ENCODE results near the gene MED27. TPM values are rescaled to one million over a fixed set of nuclear protein-coding genes. Genes with fewer than 3 reads are reported as not detected.

MED27 gene
- total and polyA plus RNA-seq, 2 of the 13 experiments (the other 11 are each of a cell fraction or from before 2014, with no cell fraction given), result 16.9 to 19.0 TPM

DNA sequence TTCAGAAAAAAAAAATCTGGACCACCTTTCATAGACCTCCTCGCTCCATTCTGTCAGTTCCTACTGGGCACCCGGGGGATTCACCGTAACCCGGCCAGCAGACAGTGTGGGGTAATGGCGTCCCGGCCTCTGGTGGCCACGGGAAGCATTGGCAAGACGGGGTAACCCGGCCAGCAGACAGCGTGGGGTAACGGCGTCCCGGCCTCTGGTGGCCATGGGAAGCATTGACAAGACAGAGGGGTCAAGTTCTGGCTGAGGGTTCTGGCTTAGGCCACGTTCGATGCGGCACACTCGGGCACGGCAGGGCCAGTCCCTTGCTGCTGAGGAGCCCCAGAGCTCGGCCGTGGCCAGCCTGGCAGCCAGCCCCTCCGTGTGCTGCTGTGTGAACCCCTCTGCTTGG is 223.6 kb downstream of the MED27 start:
- ATAC-seq (peak; percentile 100), FAIRE-seq (peak; percentile 66)

More for the DNA sequence above, 223.6 kb downstream of the MED27 start:
- Histone ChIP-seq H3K27ac (ENCODE audit: extremely low read length, insufficient read depth, low read length) (no peak overlapping the region), H3K79me2 (ENCODE audit: insufficient read depth, low read length) (no peaks in the 10 kb centered on the region), H3K27me3 (ENCODE audit: control insufficient read depth in 1 of 2, insufficient read depth in 2 of 2, low read length in 2 of 2) (no peaks in the 10 kb centered on the region; a peak in 1 of 5 replicates), H3K4me2 (ENCODE audit: low read depth, low read length) (no peak overlapping the region), H4K20me1 (ENCODE audit: insufficient read depth, low read length) (no peaks in the 10 kb centered on the region), H3K36me3 (replicated peaks in 1 of 2; ENCODE audit: control insufficient read depth in 1 of 2, insufficient read depth in 2 of 2, low read length in 2 of 2) (peaks cover 1 to 6% of the 10 kb centered on the region in 2 experiments; a peak in 2 of 5 replicates), H3K4me3 (replicated peaks in 1 of 3; ENCODE audit: insufficient read depth in 1 of 3, low read depth in 2 of 3, low read length in 3 of 3) (no peak overlapping the region), H3K4me1 (ENCODE audit: insufficient read depth, low read length) (no peaks in the 10 kb centered on the region), H3K9me3 (ENCODE audit: low read length) (no peaks in the 10 kb centered on the region), H2AFZ (ENCODE audit: low read length) (no peak overlapping the region), H3K9ac (ENCODE audit: insufficient read depth, low read depth, low read length) (no peak overlapping the region)
- no peak for TF ChIP-seq ETV5 (CRISPR knock-in tag; IDR thresholded peaks at IDR 0.05; ENCODE audit: borderline replicate concordance)
- TF ChIP-seq, protein P1, sequence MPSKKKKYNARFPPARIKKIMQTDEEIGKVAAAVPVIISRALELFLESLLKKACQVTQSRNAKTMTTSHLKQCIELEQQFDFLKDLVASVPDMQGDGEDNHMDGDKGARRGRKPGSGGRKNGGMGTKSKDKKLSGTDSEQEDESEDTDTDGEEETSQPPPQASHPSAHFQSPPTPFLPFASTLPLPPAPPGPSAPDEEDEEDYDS (CRISPR knock-in tag; IDR thresholded peaks at IDR 0.05), result no peak
- TF ChIP-seq, protein P2, sequence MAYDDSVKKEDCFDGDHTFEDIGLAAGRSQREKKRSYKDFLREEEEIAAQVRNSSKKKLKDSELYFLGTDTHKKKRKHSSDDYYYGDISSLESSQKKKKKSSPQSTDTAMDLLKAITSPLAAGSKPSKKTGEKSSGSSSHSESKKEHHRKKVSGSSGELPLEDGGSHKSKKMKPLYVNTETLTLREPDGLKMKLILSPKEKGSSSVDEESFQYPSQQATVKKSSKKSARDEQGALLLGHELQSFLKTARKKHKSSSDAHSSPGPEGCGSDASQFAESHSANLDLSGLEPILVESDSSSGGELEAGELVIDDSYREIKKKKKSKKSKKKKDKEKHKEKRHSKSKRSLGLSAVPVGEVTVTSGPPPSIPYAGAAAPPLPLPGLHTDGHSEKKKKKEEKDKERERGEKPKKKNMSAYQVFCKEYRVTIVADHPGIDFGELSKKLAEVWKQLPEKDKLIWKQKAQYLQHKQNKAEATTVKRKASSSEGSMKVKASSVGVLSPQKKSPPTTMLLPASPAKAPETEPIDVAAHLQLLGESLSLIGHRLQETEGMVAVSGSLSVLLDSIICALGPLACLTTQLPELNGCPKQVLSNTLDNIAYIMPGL (CRISPR knock-in tag; IDR thresholded peaks at IDR 0.05; ENCODE audit: borderline replicate concordance in 1 of 2, low read depth in 1 of 2), result peak in 1 of 2 experiments; percentile 41; a peak in 1 of 4 replicates
- peak; percentile 53; the same call in 1 of the 2 replicates for TF ChIP-seq HOXA3 (CRISPR knock-in tag; IDR thresholded peaks at IDR 0.05)
- TF ChIP-seq RAD21 (CRISPR knock-in tag; IDR thresholded peaks at IDR 0.05), result peak; percentile 80
- TF ChIP-seq HNRNPLL (IDR thresholded peaks at IDR 0.05; ENCODE audit: low read depth, low read length, poor library complexity, severe bottlenecking), result peak; percentile 47
- no peak for TF ChIP-seq PITX1 (CRISPR knock-in tag; IDR thresholded peaks at IDR 0.05)
- TF ChIP-seq YY1 (IDR thresholded peaks at IDR 0.05; ENCODE audit: insufficient read depth, insufficient replicate concordance, low read depth, low read length), result peak; percentile 63
- TF ChIP-seq, protein P3, sequence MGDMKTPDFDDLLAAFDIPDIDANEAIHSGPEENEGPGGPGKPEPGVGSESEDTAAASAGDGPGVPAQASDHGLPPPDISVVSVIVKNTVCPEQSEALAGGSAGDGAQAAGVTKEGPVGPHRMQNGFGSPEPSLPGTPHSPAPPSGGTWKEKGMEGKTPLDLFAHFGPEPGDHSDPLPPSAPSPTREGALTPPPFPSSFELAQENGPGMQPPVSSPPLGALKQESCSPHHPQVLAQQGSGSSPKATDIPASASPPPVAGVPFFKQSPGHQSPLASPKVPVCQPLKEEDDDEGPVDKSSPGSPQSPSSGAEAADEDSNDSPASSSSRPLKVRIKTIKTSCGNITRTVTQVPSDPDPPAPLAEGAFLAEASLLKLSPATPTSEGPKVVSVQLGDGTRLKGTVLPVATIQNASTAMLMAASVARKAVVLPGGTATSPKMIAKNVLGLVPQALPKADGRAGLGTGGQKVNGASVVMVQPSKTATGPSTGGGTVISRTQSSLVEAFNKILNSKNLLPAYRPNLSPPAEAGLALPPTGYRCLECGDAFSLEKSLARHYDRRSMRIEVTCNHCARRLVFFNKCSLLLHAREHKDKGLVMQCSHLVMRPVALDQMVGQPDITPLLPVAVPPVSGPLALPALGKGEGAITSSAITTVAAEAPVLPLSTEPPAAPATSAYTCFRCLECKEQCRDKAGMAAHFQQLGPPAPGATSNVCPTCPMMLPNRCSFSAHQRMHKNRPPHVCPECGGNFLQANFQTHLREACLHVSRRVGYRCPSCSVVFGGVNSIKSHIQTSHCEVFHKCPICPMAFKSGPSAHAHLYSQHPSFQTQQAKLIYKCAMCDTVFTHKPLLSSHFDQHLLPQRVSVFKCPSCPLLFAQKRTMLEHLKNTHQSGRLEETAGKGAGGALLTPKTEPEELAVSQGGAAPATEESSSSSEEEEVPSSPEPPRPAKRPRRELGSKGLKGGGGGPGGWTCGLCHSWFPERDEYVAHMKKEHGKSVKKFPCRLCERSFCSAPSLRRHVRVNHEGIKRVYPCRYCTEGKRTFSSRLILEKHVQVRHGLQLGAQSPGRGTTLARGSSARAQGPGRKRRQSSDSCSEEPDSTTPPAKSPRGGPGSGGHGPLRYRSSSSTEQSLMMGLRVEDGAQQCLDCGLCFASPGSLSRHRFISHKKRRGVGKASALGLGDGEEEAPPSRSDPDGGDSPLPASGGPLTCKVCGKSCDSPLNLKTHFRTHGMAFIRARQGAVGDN (CRISPR knock-in tag; IDR thresholded peaks at IDR 0.05), result peak; percentile 45
- peak; percentile 44 for TF ChIP-seq STAG1 (CRISPR knock-in tag; IDR thresholded peaks at IDR 0.05)
- peak; percentile 86 for TF ChIP-seq XRCC5 (optimal IDR thresholded peaks at IDR 0.05; ENCODE audit: low read length)
- TF ChIP-seq, protein P4, sequence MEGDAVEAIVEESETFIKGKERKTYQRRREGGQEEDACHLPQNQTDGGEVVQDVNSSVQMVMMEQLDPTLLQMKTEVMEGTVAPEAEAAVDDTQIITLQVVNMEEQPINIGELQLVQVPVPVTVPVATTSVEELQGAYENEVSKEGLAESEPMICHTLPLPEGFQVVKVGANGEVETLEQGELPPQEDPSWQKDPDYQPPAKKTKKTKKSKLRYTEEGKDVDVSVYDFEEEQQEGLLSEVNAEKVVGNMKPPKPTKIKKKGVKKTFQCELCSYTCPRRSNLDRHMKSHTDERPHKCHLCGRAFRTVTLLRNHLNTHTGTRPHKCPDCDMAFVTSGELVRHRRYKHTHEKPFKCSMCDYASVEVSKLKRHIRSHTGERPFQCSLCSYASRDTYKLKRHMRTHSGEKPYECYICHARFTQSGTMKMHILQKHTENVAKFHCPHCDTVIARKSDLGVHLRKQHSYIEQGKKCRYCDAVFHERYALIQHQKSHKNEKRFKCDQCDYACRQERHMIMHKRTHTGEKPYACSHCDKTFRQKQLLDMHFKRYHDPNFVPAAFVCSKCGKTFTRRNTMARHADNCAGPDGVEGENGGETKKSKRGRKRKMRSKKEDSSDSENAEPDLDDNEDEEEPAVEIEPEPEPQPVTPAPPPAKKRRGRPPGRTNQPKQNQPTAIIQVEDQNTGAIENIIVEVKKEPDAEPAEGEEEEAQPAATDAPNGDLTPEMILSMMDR (CRISPR knock-in tag; IDR thresholded peaks at IDR 0.05), result peak; percentile 51
- intact Hi-C loops (cut with micrococcal nuclease; ENCODE audit: unreplicated experiment), result loop anchor here (2.0 kb wide), 1 partner anchor 93 kb away; no protein-coding TSS in a partner anchor
- BruUV-seq (replicated peaks), result no TSS peak
- in situ Hi-C loops (cut with HindIII; ENCODE audit: extremely low pct_ligation_motif_present, low pct_unique_long_range_greater_than_20kb), result no loop called here
- ChIA-PET CTCF (ENCODE audit: low intra/inter-chr PET ratio, low total read pairs) (interaction anchor here (1.5 kb wide), 1 partner anchor 94 kb away, joined by 8 read pairs; no protein-coding TSS in a partner anchor), POLR2A (no interaction called here)
- peak; percentile 48 for DNase-seq (ENCODE audit: low spot score)
- WGBS (ENCODE audit: low lambda C conversion rate), result 30% methylated on average over 4 of the region's 21 CpGs
